ENCODE results near the gene GIMAP2.

GRCh38 chr7:150736864-150737263, 51.4 kb downstream of the GIMAP2 start:
- TF ChIP-seq POLR2A (IDR thresholded peaks at IDR 0.05; ENCODE audit: low read length) (no peak), GATA1 (IDR thresholded peaks at IDR 0.05; ENCODE audit: low read depth, low read length) (no peak)

Data from erythroblast (primary cell).